Non-pigmented ciliary epithelial cell (primary cell): ENCODE results near the gene NLRP4.
"Not testable (repeated sequence)": the region's sequence is repeated elsewhere in the genome, so short reads cannot be mapped to it uniquely, and the experiment has no call there.

Experiments
- DNase-seq: peaks from one replicate; pipeline ENCODE4 v3.0.0-alpha.2; 2010; ENCODE audit warnings: low read depth

NLRP4 gene

GRCh38 chr19:55877211-55877610, 40.9 kb downstream of the NLRP4 start:
- DNase-seq = no peak

GRCh38 chr19:55882626-55883025, 46.3 kb downstream of the NLRP4 start:
- DNase-seq = no peak

DNA sequence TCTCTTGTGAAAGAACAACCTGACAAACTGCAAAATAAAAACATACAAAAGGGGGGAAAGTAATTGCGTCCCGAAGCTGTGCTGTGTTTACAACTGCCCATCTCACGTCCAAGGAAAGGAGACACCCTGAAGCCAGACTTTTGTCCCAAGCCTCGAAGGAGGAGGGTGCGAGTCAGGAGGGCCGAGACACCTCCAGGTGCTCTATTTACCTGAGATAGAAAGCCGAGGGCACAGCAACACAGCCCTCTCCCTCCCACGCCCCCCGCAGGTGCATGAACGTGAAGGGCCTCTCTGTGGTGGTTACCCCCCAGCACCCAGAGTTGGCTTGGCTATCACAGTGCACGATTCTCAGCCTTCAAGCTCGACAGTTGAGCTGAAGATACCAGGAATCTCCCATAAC, 62.6 kb downstream of the NLRP4 start:
- DNase-seq = no peak

GRCh38 chr19:55901369-55902079, 65.2 kb downstream of the NLRP4 start:
- no peak for DNase-seq

- no peak for DNase-seq
These were observed 65.9 kb downstream of the NLRP4 start for GRCh38 chr19:55902080-55902751.

DNA sequence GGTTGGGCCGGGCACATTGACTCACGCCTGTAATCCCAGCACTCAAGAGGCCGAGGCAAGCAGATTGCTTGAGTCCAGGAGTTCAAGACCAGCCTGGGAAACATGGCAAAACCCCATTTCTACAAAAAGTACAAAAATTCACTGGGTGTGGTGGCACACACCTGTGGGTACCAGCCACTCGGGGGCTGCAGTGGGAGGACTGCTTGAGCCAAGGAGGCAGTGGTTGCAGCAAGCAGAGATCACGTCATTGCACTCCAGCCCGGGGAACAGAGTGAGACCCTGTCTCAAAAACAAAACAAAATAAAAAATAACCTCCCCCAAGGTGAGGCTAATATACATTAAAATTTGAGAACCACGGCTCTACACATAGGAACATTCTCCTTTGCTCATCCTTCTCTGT, 70.9 kb downstream of the NLRP4 start:
- no peak for DNase-seq

DNA sequence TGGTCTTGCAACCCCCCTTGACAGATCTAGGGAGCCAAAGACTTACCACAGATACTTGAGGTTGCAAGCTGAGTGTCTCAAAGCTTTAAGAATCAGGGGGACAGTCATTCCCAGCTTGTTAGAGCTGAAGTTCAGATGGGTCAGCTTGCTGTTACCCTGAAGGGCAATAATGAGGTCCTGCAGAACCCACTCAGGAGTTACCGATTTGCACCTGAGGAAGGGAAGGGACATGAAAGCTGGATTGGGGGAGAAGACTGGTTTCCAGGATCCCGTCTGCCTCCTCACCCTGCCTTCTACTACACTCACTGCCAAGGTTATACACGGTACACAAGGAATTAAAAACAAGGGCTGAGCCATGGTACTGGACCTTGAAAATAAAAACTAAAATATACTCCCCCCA, 71.4 kb downstream of the NLRP4 start:
- no peak for DNase-seq

- DNase-seq = no peak
These were observed 73.5 kb downstream of the NLRP4 start for GRCh38 chr19:55909801-55910200.

DNA sequence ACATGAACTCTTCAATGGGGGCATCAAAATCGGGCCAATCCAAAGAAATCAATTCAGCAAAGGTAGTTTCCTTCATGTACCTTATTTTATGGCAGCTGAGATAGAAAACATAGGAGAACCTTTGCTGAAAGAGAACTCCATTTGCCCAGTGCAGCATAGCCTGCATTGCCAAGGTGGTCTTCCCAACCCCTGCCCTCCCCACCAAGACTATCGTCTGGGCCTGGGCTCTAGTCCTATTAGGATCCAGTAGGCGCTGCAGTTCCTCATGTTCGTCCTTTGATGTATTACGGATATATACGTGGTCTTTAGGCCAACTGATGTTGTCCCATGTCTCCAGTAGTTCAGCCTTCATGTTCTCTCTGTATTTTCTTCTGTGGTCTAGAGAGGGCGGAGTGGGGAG, 76.6 kb downstream of the NLRP4 start:
- DNase-seq = no peak

GRCh38 chr19:55913643-55914268, 77.4 kb downstream of the NLRP4 start:
- DNase-seq = no peak

DNA sequence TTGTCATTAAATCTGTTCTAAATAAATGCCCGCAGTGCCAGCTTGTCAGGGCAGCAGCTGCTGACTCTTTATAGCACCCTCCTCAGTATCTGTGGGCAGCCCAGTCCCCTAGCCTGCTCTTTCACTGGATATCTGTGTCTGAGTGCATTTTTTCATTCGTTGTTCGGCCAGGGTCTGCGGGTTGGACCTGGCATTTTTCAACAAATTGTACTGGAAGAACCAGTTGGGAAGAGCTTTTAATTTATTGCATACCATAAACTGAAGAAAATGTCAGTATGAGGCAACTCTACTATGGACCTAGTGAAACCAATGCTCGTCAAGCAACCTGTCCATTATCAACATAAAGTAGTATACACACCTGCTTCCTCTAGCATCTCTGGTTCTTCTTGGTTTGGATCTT, 87.2 kb downstream of the NLRP4 start:
- no peak for DNase-seq

- no peak for DNase-seq
These were observed 91.7 kb downstream of the NLRP4 start for GRCh38 chr19:55927991-55928390.

DNA sequence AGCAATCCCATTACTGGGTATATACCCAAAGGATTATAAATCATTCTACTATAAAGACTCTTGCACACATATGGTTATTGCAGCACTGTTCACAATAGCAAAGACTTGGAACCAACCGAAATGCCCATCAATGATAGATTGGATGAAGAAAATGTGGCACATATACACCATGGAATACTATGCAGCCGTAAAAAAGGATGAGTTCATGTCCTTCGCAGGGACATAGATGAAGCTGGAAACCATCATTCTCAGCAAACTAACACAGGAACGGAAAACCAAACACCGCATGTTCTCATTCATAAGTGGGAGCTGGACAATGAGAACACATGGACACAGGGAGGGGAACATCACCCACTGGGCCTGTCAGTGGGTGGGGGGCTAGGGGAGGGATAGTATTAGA, 92.9 kb downstream of the NLRP4 start:
- DNase-seq = not testable (repeated sequence)

- DNase-seq = no peak
These were observed 94.7 kb downstream of the NLRP4 start for GRCh38 chr19:55930996-55931515.
